ENCODE results near the gene ZNF569.

DNA sequence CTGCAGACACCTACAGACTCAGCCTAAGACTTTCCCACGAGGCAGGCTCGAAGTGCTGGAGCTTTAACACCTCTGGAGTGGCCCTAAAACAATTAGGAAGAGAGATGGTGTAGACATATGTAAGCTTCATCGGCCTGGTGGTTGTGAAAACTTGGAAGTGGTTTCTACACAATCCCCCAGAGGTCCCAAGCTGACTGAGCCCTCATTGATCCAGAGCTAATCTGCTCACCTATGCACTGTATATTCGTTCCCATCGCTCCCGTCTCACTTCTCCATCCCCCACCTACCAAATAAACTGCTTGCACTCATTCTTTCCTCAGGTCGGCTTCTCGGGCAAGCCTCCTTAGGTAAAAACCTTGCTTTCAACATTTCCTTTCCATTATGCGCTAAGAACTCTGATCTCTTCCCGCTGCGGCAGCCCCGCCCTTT lies 38.7 kb upstream of the ZNF569 start:
- TF ChIP-seq EZH2 (IDR thresholded peaks at IDR 0.05; ENCODE audit: borderline replicate concordance, insufficient read depth, low read length, poor library complexity, severe bottlenecking) (no peak), POLR2AphosphoS5 (IDR thresholded peaks at IDR 0.05) (no peak), RAD21 (conservative IDR thresholded peaks at IDR 0.05) (no peak), TAF1 (IDR thresholded peaks at IDR 0.05; ENCODE audit: low read depth) (no peak)
- TF ChIP-seq, protein P1, sequence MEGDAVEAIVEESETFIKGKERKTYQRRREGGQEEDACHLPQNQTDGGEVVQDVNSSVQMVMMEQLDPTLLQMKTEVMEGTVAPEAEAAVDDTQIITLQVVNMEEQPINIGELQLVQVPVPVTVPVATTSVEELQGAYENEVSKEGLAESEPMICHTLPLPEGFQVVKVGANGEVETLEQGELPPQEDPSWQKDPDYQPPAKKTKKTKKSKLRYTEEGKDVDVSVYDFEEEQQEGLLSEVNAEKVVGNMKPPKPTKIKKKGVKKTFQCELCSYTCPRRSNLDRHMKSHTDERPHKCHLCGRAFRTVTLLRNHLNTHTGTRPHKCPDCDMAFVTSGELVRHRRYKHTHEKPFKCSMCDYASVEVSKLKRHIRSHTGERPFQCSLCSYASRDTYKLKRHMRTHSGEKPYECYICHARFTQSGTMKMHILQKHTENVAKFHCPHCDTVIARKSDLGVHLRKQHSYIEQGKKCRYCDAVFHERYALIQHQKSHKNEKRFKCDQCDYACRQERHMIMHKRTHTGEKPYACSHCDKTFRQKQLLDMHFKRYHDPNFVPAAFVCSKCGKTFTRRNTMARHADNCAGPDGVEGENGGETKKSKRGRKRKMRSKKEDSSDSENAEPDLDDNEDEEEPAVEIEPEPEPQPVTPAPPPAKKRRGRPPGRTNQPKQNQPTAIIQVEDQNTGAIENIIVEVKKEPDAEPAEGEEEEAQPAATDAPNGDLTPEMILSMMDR (IDR thresholded peaks at IDR 0.05; ENCODE audit: poor library complexity, severe bottlenecking): no peak
